Vagina (tissue), 2 donors: ENCODE measurements around the gene CCDC88C. TPM values are rescaled to one million over a fixed set of nuclear protein-coding genes. Genes with fewer than 3 reads are reported as not detected.

Experiments
- DNase-seq, 2 donors: peaks; one replicate each; pipeline ENCODE4 v3.0.0-alpha.2; 2017; ENCODE audit errors: extremely low spot score in 2 of 2
- H3K27ac ChIP-seq: fragments of 200-600 bp; sonication (generic); one replicate; pipeline ENCODE4 v1.5.1; 2019
- H3K27me3 ChIP-seq: fragments of 200-600 bp; sonication (generic); one replicate; pipeline ENCODE4 v1.5.1; 2019
- H3K36me3 ChIP-seq, 2 donors: fragments of 200-600 bp; sonication (generic); one replicate each; pipeline ENCODE4 v1.5.1; 2017 to 2019
- H3K4me1 ChIP-seq: fragments of 200-600 bp; sonication (generic); one replicate; pipeline ENCODE4 v1.5.1; 2019
- H3K4me3 ChIP-seq, 2 donors: fragments of 200-600 bp; sonication (generic); 1 replicate in 1 of 2; 2 replicates in 1 of 2; pipeline ENCODE4 v1.5.1; 2016 to 2019
- H3K9me3 ChIP-seq: fragments of 200-600 bp; sonication (generic); one replicate; pipeline ENCODE4 v1.5.1; 2019
- CTCF ChIP-seq, 3 experiments: fragments of 450-650 bp in 2 of 3; fragments of 200-600 bp in 1 of 3; sonication (generic) in 1 of 3; IDR thresholded peaks; one replicate each; pipeline ENCODE4 v1.5.1; 2017 to 2019; ENCODE audit warnings: antibody characterized with exemption in 3 of 3, mild to moderate bottlenecking in 2 of 3, moderate library complexity in 2 of 3
- POLR2A ChIP-seq, 2 donors: fragments of 450-650 bp; IDR thresholded peaks; one replicate each; pipeline ENCODE4 v1.6.1; 2017; ENCODE audit warnings: antibody characterized with exemption in 2 of 2, mild to moderate bottlenecking in 2 of 2, moderate library complexity in 2 of 2
- POLR2AphosphoS5 ChIP-seq, 2 donors: sonication (generic); formaldehyde crosslinking; IDR thresholded peaks; one replicate each; pipeline ENCODE4 v1.9.0; 2017; ENCODE audit warnings: antibody characterized with exemption in 2 of 2, mild to moderate bottlenecking in 2 of 2, low read depth in 1 of 2; ENCODE audit not compliant: insufficient read depth in 1 of 2
- intact Hi-C: fragments of 100-400 bp; cut with DNase I; formaldehyde crosslinking; loops from one replicate; pipeline ENCODE4 v1.15.1; 2023
- total RNA-seq: library from RNA; depleted of rRNA; stranded (reverse); fragments of >200 nt; gene quantifications from one replicate; pipeline ENCODE4 v1.2.3, GENCODE V29; 2016

Gene CCDC88C
- total RNA-seq, 1 donor from 2014 or later: 42.2 TPM

- H3K4me1 ChIP-seq: no peaks in the 10 kb centered on the region
- no peak for DNase-seq
These were observed 183.5 kb downstream of the CCDC88C start for GRCh38 chr14:91233936-91234790.

GRCh38 chr14:91232603-91233002, 185.0 kb downstream of the CCDC88C start:
- intact Hi-C loops: no loop called here
- TF ChIP-seq POLR2AphosphoS5 (IDR thresholded peaks at IDR 0.05; ENCODE audit: insufficient read depth in 1 of 2, low read depth in 1 of 2): no peak
- no peak for TF ChIP-seq POLR2A (IDR thresholded peaks at IDR 0.05)
- TF ChIP-seq CTCF (IDR thresholded peaks at IDR 0.05): no peak

More at GRCh38 chr14:91233936-91234790, 183.5 kb downstream of the CCDC88C start:
- Histone ChIP-seq H3K27me3 (no peaks in the 10 kb centered on the region), H3K4me3 (no peak overlapping the region), H3K27ac (no peak overlapping the region), H3K36me3 (no peaks in the 10 kb centered on the region), H3K9me3 (no peaks in the 10 kb centered on the region)
- no peak for TF ChIP-seq POLR2AphosphoS5 (IDR thresholded peaks at IDR 0.05; ENCODE audit: insufficient read depth in 1 of 2, low read depth in 1 of 2)
- no peak for TF ChIP-seq POLR2A (IDR thresholded peaks at IDR 0.05)
- TF ChIP-seq CTCF (IDR thresholded peaks at IDR 0.05): no peak
- intact Hi-C loops: no loop called here

GRCh38 chr14:91232052-91232451, 185.6 kb downstream of the CCDC88C start:
- Histone ChIP-seq H3K36me3 (no peaks in the 10 kb centered on the region), H3K27ac (no peak overlapping the region), H3K4me3 (no peak overlapping the region), H3K9me3 (no peaks in the 10 kb centered on the region), H3K27me3 (no peaks in the 10 kb centered on the region), H3K4me1 (no peaks in the 10 kb centered on the region)
- TF ChIP-seq POLR2A (IDR thresholded peaks at IDR 0.05) (no peak), POLR2AphosphoS5 (IDR thresholded peaks at IDR 0.05; ENCODE audit: insufficient read depth in 1 of 2, low read depth in 1 of 2) (no peak), CTCF (IDR thresholded peaks at IDR 0.05) (no peak)
- DNase-seq: no peak
- intact Hi-C loops: no loop called here

More at GRCh38 chr14:91232603-91233002, 185.0 kb downstream of the CCDC88C start:
- no peaks in the 10 kb centered on the region for H3K4me1 ChIP-seq
- no peak overlapping the region for H3K27ac ChIP-seq
- H3K27me3 ChIP-seq: no peaks in the 10 kb centered on the region
- no peaks in the 10 kb centered on the region for H3K36me3 ChIP-seq
- no peaks in the 10 kb centered on the region for H3K9me3 ChIP-seq
- H3K4me3 ChIP-seq: no peak overlapping the region
- no peak for DNase-seq

- H3K36me3 ChIP-seq: no peaks in the 10 kb centered on the region
These were observed 186.2 kb downstream of the CCDC88C start for GRCh38 chr14:91231446-91231845.

More at GRCh38 chr14:91231446-91231845, 186.2 kb downstream of the CCDC88C start:
- Histone ChIP-seq H3K9me3 (no peaks in the 10 kb centered on the region), H3K4me3 (no peak overlapping the region), H3K27me3 (no peaks in the 10 kb centered on the region), H3K4me1 (no peaks in the 10 kb centered on the region), H3K27ac (no peak overlapping the region)
- no peak for DNase-seq
- intact Hi-C loops: no loop called here
- no peak for TF ChIP-seq POLR2A (IDR thresholded peaks at IDR 0.05)
- TF ChIP-seq POLR2AphosphoS5 (IDR thresholded peaks at IDR 0.05; ENCODE audit: insufficient read depth in 1 of 2, low read depth in 1 of 2): no peak
- no peak for TF ChIP-seq CTCF (IDR thresholded peaks at IDR 0.05)
